HG03196 (cell line): ENCODE results near the gene DUSP16.
"Not testable (repeated sequence)": the region's sequence is repeated elsewhere in the genome, so short reads cannot be mapped to it uniquely, and the experiment has no call there.

Experiments
- ATAC-seq: cut with Tn5 transposase; IDR thresholded peaks from one replicate; pipeline ENCODE4 v1.9.1; 2021; ENCODE audit not compliant: unreplicated experiment

Gene DUSP16

GRCh38 chr12:12502130-12502814 is 60.4 kb downstream of the DUSP16 start:
- ATAC-seq: not testable (repeated sequence)

GRCh38 chr12:12501121-12501520 is 61.5 kb downstream of the DUSP16 start:
- no peak for ATAC-seq

- no peak for ATAC-seq
Measured at GRCh38 chr12:12499909-12500604, 62.6 kb downstream of the DUSP16 start.

GRCh38 chr12:12498210-12498609 is 64.5 kb downstream of the DUSP16 start:
- ATAC-seq: no peak

- ATAC-seq: no peak
Measured at GRCh38 chr12:12495536-12495935, 67.1 kb downstream of the DUSP16 start.

- ATAC-seq: no peak
Measured at GRCh38 chr12:12492547-12492946, 70.1 kb downstream of the DUSP16 start.

- ATAC-seq: no peak
Measured at GRCh38 chr12:12491606-12492005, 71.1 kb downstream of the DUSP16 start.

- no peak for ATAC-seq
Measured at GRCh38 chr12:12488823-12489550, 73.7 kb downstream of the DUSP16 start.

GRCh38 chr12:12488296-12488695 is 74.4 kb downstream of the DUSP16 start:
- ATAC-seq: no peak

GRCh38 chr12:12487490-12487889 is 75.2 kb downstream of the DUSP16 start:
- no peak for ATAC-seq

GRCh38 chr12:12486661-12487240 is 75.9 kb downstream of the DUSP16 start:
- peak; percentile 76 for ATAC-seq

- no peak for ATAC-seq
Measured at GRCh38 chr12:12483438-12483837, 79.2 kb downstream of the DUSP16 start.

GRCh38 chr12:12482959-12483358 is 79.7 kb downstream of the DUSP16 start:
- ATAC-seq: no peak

- no peak for ATAC-seq
Measured at GRCh38 chr12:12482150-12482761, 80.4 kb downstream of the DUSP16 start.

GRCh38 chr12:12481631-12482030 is 81.0 kb downstream of the DUSP16 start:
- no peak for ATAC-seq

- no peak for ATAC-seq
Measured at GRCh38 chr12:12480074-12480473, 82.6 kb downstream of the DUSP16 start.

GRCh38 chr12:12477532-12477890 is 85.2 kb downstream of the DUSP16 start:
- ATAC-seq: no peak

- no peak for ATAC-seq
Measured at GRCh38 chr12:12476857-12477531, 85.7 kb downstream of the DUSP16 start.

- peak; percentile 84 for ATAC-seq
Measured at GRCh38 chr12:12474931-12475795, 87.5 kb downstream of the DUSP16 start.

GRCh38 chr12:12474471-12474928 is 88.2 kb downstream of the DUSP16 start:
- no peak for ATAC-seq
